Sigmoid colon (tissue), 7 donors: ENCODE data around the gene CHMP4A. TPM values are rescaled to one million over a fixed set of nuclear protein-coding genes. Genes with fewer than 3 reads are reported as not detected.

Source experiments
- DNase-seq: peaks from one replicate; pipeline ENCODE4 v3.0.0-alpha.2; 2019
- H3K27ac ChIP-seq, 4 donors: fragments of 200-600 bp; sonication (generic); one replicate each; pipeline ENCODE4 v1.5.1; 2016 to 2019; ENCODE audit warnings: mild to moderate bottlenecking in 1 of 4
- H3K27me3 ChIP-seq, 3 donors: fragments of 200-600 bp; sonication (generic); one replicate each; pipeline ENCODE4 v1.5.1; 2019; ENCODE audit warnings: mild to moderate bottlenecking in 1 of 3
- H3K36me3 ChIP-seq, 4 donors: fragments of 200-600 bp; sonication (generic); one replicate each; pipeline ENCODE4 v1.5.1; 2016 to 2019
- H3K4me1 ChIP-seq, 4 donors: fragments of 200-600 bp; sonication (generic); one replicate each; pipeline ENCODE4 v1.5.1; 2017 to 2019
- H3K4me3 ChIP-seq, 4 donors: fragments of 200-600 bp; sonication (generic); one replicate each; pipeline ENCODE4 v1.5.1; 2017 to 2019; ENCODE audit warnings: mild to moderate bottlenecking in 2 of 4, moderate library complexity in 1 of 4
- H3K9me3 ChIP-seq, 4 donors: fragments of 200-600 bp in 3 of 4; sonication (generic) in 3 of 4; one replicate each; pipeline versions ENCODE4 v1.5.1 to v1.6.1; 2013 to 2019
- EP300 ChIP-seq, 4 donors: sonication (generic); formaldehyde crosslinking; IDR thresholded peaks; one replicate each; pipeline ENCODE4 v1.6.1; 2017; ENCODE audit warnings: antibody characterized with exemption in 4 of 4
- POLR2A ChIP-seq, 2 donors: fragments of 450-650 bp; IDR thresholded peaks; one replicate each; pipeline ENCODE4 v1.6.1; 2016; ENCODE audit warnings: antibody characterized with exemption in 2 of 2, mild to moderate bottlenecking in 2 of 2, moderate library complexity in 2 of 2
- POLR2AphosphoS5 ChIP-seq, 4 donors: sonication (generic); formaldehyde crosslinking; IDR thresholded peaks; one replicate each; pipeline ENCODE4 v1.6.1; 2017; ENCODE audit warnings: antibody characterized with exemption in 4 of 4
- WGBS, 2 donors: extraction: QIAGEN DNeasy Blood & Tissue Kit; methylation state at CpG; one replicate each; pipeline ENCODE4 v1.1.7; 2013; 5-methylcytosine and 5-hydroxymethylcytosine counted together
- intact Hi-C: fragments of 100-400 bp; cut with DNase I; formaldehyde crosslinking; loops from one replicate; pipeline ENCODE4 v1.15.1; 2023
- polyA plus RNA-seq, 3 donors: library from polyadenylated mRNA; stranded (reverse); fragments of 200-250 nt; gene quantifications; one replicate each; pipeline ENCODE4 v1.2.3, GENCODE V29; 2013
- total RNA-seq, 4 donors: library from RNA; depleted of rRNA; stranded (reverse); fragments of >200 nt; gene quantifications; one replicate each; pipeline ENCODE4 v1.1.0, GENCODE V29; 2016
- TF ChIP-seq, protein P1 (sequence below), 4 experiments: fragments of 450-650 bp in 3 of 4; fragments of 200-600 bp in 1 of 4; IDR thresholded peaks; one replicate each; pipeline ENCODE4 v1.5.1; 2016 to 2019; ENCODE audit warnings: antibody characterized with exemption in 4 of 4, mild to moderate bottlenecking in 3 of 4, moderate library complexity in 2 of 4
- donor health status: healthy with polysubstance abuse.
- donor health status: Bipolar disorder and iron deficiency.
- donor health status: healthy.

CHMP4A gene
- total and polyA plus RNA-seq, 7 donors, result 65.6 to 149 (median 109) TPM

DNA sequence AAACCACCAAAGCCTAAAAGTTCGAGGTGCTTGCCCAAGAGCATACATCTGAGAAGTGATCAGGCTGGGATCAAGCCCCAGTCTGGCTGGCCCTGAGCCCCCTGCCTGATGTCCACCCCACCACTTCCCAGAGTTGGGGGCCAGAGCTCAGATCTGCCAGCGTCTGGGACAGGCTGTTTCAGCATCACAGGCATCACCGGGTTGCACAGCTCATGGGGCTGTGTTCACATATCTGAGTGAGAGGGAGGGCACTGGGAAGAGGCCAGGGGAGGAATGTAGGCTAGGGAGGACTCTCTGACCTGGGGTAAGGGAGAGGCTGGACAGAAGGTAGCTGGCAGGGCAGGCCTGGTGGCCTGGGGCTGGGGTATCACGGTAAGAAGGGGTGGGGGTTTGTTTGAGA is 43.7 kb upstream of the CHMP4A start:
- H3K4me3 ChIP-seq, result no peak overlapping the region
- H3K4me1 ChIP-seq, result no peaks in the 10 kb centered on the region
- no peak for DNase-seq
- WGBS, 2 donors, result 86 to 87% methylated on average over 4 of the region's 4 CpGs
- TF ChIP-seq POLR2A (IDR thresholded peaks at IDR 0.05), result no peak
- no peak for TF ChIP-seq POLR2AphosphoS5 (IDR thresholded peaks at IDR 0.05)
- no peak for TF ChIP-seq EP300 (IDR thresholded peaks at IDR 0.05)
- TF ChIP-seq, protein P1, sequence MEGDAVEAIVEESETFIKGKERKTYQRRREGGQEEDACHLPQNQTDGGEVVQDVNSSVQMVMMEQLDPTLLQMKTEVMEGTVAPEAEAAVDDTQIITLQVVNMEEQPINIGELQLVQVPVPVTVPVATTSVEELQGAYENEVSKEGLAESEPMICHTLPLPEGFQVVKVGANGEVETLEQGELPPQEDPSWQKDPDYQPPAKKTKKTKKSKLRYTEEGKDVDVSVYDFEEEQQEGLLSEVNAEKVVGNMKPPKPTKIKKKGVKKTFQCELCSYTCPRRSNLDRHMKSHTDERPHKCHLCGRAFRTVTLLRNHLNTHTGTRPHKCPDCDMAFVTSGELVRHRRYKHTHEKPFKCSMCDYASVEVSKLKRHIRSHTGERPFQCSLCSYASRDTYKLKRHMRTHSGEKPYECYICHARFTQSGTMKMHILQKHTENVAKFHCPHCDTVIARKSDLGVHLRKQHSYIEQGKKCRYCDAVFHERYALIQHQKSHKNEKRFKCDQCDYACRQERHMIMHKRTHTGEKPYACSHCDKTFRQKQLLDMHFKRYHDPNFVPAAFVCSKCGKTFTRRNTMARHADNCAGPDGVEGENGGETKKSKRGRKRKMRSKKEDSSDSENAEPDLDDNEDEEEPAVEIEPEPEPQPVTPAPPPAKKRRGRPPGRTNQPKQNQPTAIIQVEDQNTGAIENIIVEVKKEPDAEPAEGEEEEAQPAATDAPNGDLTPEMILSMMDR (IDR thresholded peaks at IDR 0.05), result no peak
- no peak overlapping the region for H3K27ac ChIP-seq
- H3K36me3 ChIP-seq, result no peaks in the 10 kb centered on the region
- H3K27me3 ChIP-seq, result no peaks in the 10 kb centered on the region
- intact Hi-C loops, result no loop called here
- no peaks in the 10 kb centered on the region for H3K9me3 ChIP-seq

- TF ChIP-seq POLR2A (IDR thresholded peaks at IDR 0.05) (no peak), POLR2AphosphoS5 (IDR thresholded peaks at IDR 0.05) (no peak), EP300 (IDR thresholded peaks at IDR 0.05) (no peak)
- TF ChIP-seq, protein P1 (IDR thresholded peaks at IDR 0.05), result no peak
- intact Hi-C loops, result no loop called here
- 95 to 96% methylated on average over 12 of the region's 12 CpGs for WGBS, 2 donors
- Histone ChIP-seq H3K27ac (no peak overlapping the region), H3K4me3 (no peak overlapping the region), H3K27me3 (no peaks in the 10 kb centered on the region), H3K36me3 (no peaks in the 10 kb centered on the region), H3K4me1 (no peaks in the 10 kb centered on the region), H3K9me3 (no peaks in the 10 kb centered on the region)
- no peak for DNase-seq
Observed at GRCh38 chr14:24255931-24256711, 42.8 kb upstream of the CHMP4A start.

- TF ChIP-seq EP300 (IDR thresholded peaks at IDR 0.05), result no peak
- TF ChIP-seq POLR2A (IDR thresholded peaks at IDR 0.05), result no peak
- TF ChIP-seq POLR2AphosphoS5 (IDR thresholded peaks at IDR 0.05), result no peak
- TF ChIP-seq, protein P1 (IDR thresholded peaks at IDR 0.05), result no peak
- intact Hi-C loops, result no loop called here
- no peak overlapping the region for H3K27ac ChIP-seq
- H3K9me3 ChIP-seq, result no peaks in the 10 kb centered on the region
- no peak for DNase-seq
- WGBS, 2 donors, result 90% methylated on average over 8 of the region's 8 CpGs
- no peaks in the 10 kb centered on the region for H3K4me1 ChIP-seq
- H3K4me3 ChIP-seq, result no peak overlapping the region
- H3K36me3 ChIP-seq, result no peaks in the 10 kb centered on the region
- H3K27me3 ChIP-seq, result no peaks in the 10 kb centered on the region
Observed at GRCh38 chr14:24255438-24255837, 42.1 kb upstream of the CHMP4A start.

DNA sequence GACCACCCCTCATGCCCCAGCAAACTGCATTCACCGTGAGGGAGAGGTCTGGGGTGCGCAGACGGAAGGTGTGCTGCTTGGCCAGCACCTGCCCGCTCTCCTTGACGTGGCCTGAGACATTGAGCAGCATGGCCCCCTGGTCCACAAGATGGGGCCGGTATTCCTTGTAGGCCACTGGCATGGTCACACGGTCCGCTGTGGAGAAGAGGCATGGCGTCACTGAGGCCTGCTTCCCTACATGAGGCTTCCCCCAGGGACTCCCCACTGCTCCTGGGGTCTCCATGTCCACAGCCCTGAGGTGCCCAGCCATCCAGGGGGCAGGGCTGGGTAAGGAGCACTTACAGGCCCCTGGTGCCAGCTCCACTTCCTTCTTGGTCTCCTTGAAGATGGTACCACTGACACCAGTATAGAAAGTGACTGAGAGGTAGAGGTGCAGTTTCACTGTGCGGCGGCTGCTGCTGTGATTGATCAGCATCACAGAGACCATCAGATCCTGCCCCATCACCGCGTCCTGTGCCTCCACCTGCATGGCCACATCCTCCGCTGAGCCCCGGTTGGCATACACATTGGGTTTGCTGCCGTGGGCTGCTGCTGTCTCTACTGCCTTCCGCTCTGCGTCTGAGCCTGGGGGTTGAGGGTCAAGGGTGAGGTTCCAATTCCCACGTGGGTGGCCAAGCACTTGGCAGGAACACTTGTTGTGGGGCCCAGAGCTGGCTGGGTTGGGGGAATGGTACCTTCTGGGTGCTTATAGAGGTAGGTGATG is 41.5 kb upstream of the CHMP4A start:
- intact Hi-C loops, result no loop called here
- Histone ChIP-seq H3K36me3 (no peaks in the 10 kb centered on the region), H3K27ac (no peak overlapping the region), H3K9me3 (no peaks in the 10 kb centered on the region), H3K4me1 (no peaks in the 10 kb centered on the region), H3K27me3 (no peaks in the 10 kb centered on the region), H3K4me3 (no peak overlapping the region)
- DNase-seq, result no peak
- 93 to 97% methylated on average over 19 of the region's 19 CpGs for WGBS, 2 donors
- TF ChIP-seq POLR2A (IDR thresholded peaks at IDR 0.05) (no peak), POLR2AphosphoS5 (IDR thresholded peaks at IDR 0.05) (no peak), EP300 (IDR thresholded peaks at IDR 0.05) (no peak)
- TF ChIP-seq, protein P1 (IDR thresholded peaks at IDR 0.05), result no peak
